ENCODE results near the gene CRABP2. TPM values are rescaled to one million over a fixed set of nuclear protein-coding genes. Genes with fewer than 3 reads are reported as not detected.

Gene CRABP2
- total and polyA plus RNA-seq, 10 of the 15 experiments (the other 5 are each of a cell fraction or from before 2014, with no cell fraction given): 0.21 to 1.3 (median 0.41) TPM

DNA sequence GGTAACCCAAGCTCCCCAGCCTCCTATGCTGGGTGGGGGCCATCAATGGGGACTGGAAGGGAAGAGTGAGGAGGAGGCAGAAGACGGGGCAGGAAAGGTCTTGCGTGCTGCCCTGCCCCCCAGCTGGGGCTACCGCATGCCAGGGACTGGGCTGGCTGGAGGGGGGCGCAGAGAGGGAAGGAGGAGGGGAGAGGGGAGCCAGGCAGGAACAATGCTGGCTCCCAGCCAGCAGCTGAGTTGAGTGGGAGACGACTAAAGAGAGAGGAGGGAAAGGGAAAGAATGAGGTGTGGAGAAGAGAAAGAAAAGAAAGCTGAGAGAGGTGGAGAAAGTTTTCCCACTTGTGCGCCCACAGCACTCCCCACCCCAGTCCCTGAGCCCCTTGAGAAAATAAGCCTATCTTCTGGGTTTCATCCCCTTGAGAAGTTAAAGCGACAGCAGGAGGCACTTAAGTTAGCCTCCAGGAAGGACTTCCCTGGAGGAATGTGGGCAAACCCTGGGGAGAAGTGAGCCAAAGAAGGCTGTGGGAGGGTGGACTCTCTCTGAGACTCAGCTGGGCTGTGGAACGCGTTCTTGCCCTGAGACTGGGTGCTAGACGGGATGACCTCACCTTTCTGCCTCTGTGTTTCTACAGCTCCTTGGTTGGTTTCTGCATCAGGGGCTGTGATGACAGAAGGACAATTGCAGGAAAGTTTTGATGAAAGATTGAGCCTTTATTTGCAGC lies 15.3 kb downstream of the CRABP2 start:
- Histone ChIP-seq H3K9me3 (replicated peaks; ENCODE audit: control insufficient read depth, insufficient read depth, low read length) (no peaks in the 10 kb centered on the region), H3K9ac (ENCODE audit: control insufficient read depth, insufficient read depth, low read length) (no peak overlapping the region), H3K4me1 (ENCODE audit: control insufficient read depth, insufficient read depth, low read length) (no peaks in the 10 kb centered on the region), H3K27ac (ENCODE audit: control insufficient read depth, insufficient read depth) (no peak overlapping the region), H3K79me2 (ENCODE audit: control insufficient read depth, insufficient read depth, low read length) (no peaks in the 10 kb centered on the region), H3K4me3 (no peak overlapping the region), H3K4me2 (ENCODE audit: control insufficient read depth, insufficient read depth) (no peak overlapping the region), H2AFZ (ENCODE audit: control insufficient read depth, low read depth, low read length) (no peak overlapping the region), H3K36me3 (ENCODE audit: control insufficient read depth in 2 of 2, insufficient read depth in 2 of 2, low read length in 1 of 2) (no peaks in the 10 kb centered on the region), H4K20me1 (ENCODE audit: control insufficient read depth, insufficient read depth) (peaks cover 4% of the 10 kb centered on the region; the same call in 1 of the 2 replicates), H3K27me3 (replicated peaks in 1 of 2; ENCODE audit: control insufficient read depth in 2 of 2, insufficient read depth in 2 of 2, low read length in 1 of 2) (peaks cover 18 to 33% of the 10 kb centered on the region in 2 experiments)
- ChIA-PET CTCF (interaction anchor here (0.6 to 11.1 kb wide), 53 partner anchors 8 to 1116 kb away, joined by 3 to 433 read pairs (median 5); partner anchors contain the start of genes CRABP2, HAPLN2, HDGF and INSRR), SMC1A (ENCODE audit: uncharacterized antibody, unreplicated experiment) (interaction anchor here (0.6 to 4.0 kb wide), 25 partner anchors 9 to 242 kb away, joined by 3 to 168 read pairs (median 5); partner anchors contain the start of genes CRABP2, ISG20L2, METTL25B and NTRK1), POLR2A (interaction anchor here (1.1 to 3.1 kb wide), 3 partner anchors 36 to 172 kb away, joined by 4 to 21 read pairs (median 4); no protein-coding TSS in a partner anchor), RAD21 (ENCODE audit: unreplicated experiment) (interaction anchor here (0.6 to 10.2 kb wide), 32 partner anchors 10 to 475 kb away, joined by 3 to 173 read pairs (median 5); partner anchors contain the start of genes CRABP2, INSRR, ISG20L2 and METTL25B)
- intact Hi-C loops (cut with micrococcal nuclease; ENCODE audit: unreplicated experiment) (loop anchor here (1.0 kb wide), 3 partner anchors 36 to 200 kb away; partner anchors contain the start of gene NTRK1), in situ Hi-C loops (cut with MboI) (loop anchor here (5.0 kb wide), 1 partner anchor 172 kb away; the partner anchor contains the start of gene NTRK1)
- ATAC-seq: no peak
- no peak for FAIRE-seq
- BruUV-seq (replicated peaks): no TSS peak
- TF ChIP-seq NFIC (IDR thresholded peaks at IDR 0.05; ENCODE audit: low read depth, low read length): no peak
- TF ChIP-seq SMARCA5 (IDR thresholded peaks at IDR 0.05): 0 out of 2 replicates have a peak, but pooled peaks have one; percentile 50
- WGBS (ENCODE audit: insufficient coverage, insufficient replicate concordance, low lambda C conversion rate, missing lambda C conversion rate): 26% methylated on average over 9 of the region's 10 CpGs
- no peak for DNase-seq (ENCODE audit: low read depth, low spot score)

Measured in GM12878 (cell line).